Brain pericyte (primary cell): ENCODE data around the gene ALKBH1.
"Not testable (repeated sequence)": the region's sequence is repeated elsewhere in the genome, so short reads cannot be mapped to it uniquely, and the experiment has no call there.

ENCODE experiments used
- DNase-seq: peaks from one replicate; pipeline ENCODE4 v3.0.0-alpha.2; 2012; ENCODE audit warnings: low read depth, low spot score

Gene ALKBH1

DNA sequence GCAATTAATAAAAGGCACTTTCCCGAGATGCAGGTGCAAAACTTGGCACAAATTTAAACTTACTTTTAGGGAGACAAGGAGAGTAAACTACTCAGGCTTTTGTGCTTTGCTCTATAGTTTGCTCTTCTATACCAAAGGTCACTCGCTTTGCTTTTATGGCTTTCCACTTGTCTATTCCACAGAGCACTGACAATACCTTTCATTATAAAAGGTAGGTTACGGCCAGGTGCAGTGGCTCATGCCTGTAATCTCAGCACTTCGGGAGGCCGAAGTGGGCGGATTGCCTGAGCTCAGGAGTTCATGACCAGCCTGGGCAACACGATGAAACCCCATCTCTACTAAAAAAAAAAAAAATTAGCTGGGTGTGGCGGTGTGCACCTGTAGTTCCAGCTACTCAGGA lies 32.9 kb downstream of the ALKBH1 start:
- DNase-seq = no peak

GRCh38 chr14:77673193-77673592 lies 34.6 kb downstream of the ALKBH1 start:
- DNase-seq = no peak

DNA sequence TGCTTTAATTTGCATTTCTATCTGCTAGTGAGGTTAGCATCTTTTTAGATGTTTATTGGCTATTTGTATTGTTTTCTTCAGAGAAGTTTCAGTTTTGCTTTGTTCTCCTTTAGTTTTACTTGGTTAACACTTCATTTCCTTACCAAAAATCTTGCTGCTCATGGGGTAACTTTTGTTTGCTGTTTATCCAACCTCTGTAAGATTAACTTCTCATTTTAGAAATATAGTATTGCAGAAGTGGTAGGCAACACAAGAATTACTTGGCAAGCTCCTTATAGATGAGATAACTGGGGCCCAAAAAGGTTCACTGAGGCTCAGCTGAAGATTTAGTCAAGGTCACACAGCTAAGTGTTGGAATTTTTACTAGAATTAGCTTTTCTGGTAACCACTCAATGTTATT lies 40.5 kb downstream of the ALKBH1 start:
- no peak for DNase-seq

- DNase-seq = no peak
Measured at GRCh38 chr14:77663293-77663692, 44.5 kb downstream of the ALKBH1 start.

DNA sequence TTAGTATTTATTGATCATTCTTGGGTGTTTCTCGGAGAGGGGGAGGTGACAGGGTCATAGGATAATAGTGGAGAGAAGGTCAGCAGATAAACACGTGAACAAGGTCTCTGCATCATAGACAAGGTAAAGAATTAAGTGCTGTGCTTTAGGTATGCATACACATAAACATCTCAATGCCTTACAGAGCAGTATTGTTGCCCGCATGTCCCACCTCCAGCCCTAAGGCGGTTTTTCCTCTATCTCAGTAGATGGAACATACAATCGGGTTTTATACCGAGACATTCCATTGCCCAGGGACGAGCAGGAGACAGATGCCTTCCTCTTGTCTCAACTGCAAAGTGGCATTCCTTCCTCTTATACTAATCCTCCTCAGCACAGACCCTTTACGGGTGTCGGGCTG lies 46.3 kb downstream of the ALKBH1 start:
- not testable (repeated sequence) for DNase-seq

DNA sequence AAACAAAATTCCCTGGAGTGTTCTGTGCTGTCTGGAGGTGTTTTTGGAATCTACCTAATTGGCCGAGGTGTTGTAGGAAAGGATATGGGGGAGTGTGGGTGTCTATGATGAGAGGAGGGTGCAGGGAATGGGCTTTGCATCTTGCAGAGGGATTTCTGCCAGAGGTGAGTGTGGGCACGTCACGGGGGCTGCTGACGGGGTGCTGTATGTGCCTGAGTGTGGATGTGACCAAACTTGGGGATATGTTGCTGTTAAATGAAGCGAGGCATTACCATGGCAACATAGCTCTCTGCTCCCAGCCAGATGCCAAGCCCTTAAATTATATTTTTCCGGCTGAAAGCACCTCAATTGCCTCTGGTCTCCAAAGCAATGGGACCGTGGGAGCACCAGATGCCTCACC lies 47.1 kb downstream of the ALKBH1 start:
- DNase-seq = no peak

DNA sequence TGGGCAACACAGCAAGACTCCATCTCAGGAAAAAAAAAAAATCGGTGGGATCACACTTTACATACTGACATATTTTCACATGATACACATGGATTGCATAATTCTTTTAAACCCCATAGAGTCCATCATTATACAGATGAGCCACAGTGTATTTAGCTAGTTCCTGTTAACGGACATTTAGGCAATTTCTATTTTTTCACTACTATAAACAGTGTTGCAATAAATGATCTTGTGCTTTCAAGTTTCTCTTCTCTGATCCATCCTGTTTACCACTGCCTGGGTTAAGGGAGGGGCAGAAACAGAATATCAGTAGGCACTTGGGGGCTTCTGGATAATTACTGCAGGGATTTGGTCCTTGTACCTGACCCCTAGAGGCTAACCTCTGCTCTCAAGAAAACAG lies 48.0 kb downstream of the ALKBH1 start:
- DNase-seq = no peak

DNA sequence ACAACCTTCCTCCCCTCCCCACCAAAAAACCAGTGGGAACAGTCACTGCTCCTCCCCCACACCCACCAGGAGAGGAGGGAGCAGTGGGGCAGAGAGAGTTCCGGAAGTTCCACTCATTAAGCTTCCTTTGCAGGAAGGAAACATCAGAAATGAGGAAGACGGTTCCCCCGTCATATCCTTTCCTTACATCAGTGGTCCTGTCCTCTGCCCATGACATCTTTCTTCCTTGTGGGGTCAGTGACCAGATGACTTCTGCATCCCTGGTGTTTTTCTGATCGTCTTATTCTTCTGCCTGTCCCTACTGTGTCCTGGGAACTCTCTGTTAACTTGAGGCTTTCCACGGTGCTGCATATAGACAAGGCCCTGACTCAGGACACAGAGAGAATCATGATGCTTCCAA lies 50.5 kb downstream of the ALKBH1 start:
- no peak for DNase-seq

DNA sequence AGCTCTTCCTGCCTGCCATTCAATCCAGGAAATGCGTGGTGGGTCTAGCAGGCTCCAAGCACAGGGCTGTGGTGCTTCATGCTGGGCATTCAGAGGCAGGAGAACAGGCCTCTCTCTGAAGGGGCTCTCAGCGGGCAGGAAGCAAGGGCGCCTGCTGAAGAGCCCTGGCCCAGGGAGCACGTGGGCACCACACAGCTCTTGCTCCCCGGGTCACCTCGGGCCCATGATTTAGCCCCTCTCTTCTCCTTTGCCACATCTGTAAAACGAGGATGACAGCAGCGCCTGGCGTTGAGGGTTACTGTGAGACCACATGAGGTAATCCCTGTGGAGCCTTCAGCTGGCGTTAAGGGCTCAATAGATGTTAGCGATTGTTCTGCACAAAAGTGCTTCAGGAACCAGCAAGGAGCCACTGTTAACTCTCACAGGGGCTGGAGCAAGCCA lies 53.8 kb downstream of the ALKBH1 start:
- no peak for DNase-seq

DNA sequence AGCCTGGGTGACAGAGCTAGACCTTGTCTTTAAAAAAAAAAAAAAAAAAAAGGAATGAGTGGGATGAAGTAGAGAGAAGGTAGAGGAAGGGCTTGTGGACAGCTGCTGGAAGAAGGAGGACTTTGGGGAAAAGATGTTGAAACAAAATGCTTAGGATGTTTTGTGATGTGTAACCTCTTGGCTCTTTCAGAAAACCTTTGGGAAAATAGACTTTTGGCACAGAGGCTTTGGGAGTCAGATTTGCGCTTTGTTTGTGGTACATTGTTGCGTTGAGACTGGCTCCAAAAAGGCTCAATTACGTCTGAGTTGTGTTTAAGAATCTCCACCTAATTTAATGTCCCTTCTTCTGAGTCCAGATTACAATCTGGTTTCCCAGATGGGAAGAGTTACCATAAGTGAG lies 58.5 kb downstream of the ALKBH1 start:
- no peak for DNase-seq

- no peak for DNase-seq
Measured at GRCh38 chr14:77648520-77649200, 59.2 kb downstream of the ALKBH1 start.

DNA sequence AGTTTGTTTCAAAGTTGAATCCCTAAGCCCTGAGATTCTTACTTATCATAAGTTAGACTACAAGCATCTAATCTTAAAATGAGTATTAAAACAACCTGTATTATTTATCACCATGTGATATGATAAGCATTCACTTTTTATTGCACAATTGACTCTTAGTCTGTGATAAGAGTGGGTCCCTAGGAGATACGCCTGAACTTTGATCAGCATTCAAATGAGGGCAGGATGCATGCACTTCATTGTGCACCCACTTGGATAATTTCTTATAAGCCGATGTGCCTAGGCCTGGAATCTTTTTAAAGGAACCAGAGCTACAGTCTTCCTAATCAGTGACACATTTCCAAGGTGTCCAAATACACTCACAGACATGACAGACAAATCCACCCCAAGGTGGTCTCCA lies 60.0 kb downstream of the ALKBH1 start:
- DNase-seq = no peak

DNA sequence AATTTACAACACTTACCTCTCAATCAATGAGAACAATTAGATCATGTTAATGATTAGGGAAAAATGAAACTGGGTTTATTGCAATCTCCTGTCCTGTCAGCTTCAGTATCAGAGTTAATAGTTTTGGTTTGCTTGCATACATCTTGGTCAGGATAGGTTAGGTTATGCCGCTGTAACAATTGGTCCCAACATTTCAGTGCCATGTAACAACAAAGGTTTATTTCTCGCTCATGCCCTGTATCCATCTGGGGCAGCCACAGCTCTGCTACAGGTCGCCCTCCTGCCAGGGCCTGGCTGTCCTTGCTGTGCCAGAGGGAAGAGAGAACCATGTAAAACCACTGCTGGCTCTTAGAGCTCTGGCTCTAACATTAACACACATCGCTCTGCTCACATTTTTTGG lies 60.9 kb downstream of the ALKBH1 start:
- DNase-seq = no peak

DNA sequence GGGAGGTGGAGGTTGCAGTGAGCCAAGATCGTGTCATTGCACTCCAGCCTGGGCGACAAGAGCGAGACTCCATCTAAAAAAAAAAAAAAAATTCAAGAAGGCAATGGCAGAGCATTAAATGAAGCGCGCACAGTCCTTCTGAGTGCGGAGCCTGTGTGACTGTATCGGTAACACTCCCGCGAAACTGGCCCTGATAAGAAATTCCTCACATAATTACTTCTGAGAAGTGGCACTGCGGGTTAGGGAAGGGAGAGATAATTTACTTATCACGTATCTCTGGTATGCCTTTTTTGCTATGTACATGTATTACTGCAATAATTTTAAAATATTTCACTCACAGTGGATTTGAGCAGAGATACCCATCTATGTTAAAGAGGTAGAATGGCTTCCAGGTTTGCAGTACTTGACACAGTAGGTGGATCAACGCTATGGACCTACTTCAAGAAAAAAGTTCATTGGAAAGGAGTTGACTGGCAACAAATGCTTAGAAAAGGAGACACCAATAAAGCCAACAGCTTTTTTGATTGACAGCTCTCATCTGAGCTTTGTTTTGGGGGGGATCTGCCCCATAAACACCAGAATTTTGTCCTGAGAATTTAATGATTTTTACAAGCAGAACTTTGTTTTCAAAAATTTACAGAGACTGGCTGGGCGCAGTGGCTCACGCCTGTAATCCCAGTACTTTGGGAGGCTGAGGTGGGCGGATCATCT lies 62.1 kb downstream of the ALKBH1 start:
- DNase-seq = no peak

GRCh38 chr14:77642407-77642806 lies 65.4 kb downstream of the ALKBH1 start:
- DNase-seq = no peak

DNA sequence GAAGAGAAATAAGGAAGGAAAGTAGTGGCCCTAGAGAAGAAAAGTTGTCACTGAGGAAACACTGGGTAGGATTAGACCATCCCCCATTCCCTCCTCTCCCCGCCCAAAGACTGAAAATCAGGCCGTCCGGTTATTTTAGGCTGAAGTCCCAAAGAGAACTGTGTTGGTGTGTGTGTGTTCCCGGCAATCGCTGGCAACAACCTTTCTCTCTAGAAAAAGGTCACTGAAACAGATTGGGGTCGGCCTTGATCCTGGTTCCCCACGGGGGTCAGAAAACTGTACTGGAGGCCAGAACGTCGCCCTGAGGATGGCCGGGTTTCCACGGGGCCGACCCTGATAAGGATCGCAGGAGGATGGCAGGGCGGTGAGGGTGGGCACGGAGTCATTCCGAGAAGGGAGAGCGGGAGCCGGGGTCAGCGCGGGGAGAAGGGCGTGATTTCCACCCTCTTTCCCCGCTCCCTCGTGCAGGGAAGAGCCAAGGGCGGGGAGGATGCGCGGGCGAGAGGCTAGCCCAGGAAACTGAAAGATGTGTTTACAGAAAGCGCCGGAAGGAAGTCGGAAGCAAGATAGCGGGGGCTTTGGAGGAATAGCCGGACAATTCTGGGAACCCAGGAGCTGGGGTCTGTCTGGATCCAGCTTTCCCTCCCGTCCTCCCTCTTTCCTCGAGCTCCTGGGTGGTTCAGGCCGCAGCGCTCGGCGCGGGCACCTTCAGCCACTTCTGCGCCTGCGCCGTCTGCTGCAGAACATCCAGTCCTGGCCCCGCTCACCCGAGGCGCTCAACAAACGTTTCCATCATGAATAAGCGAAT lies 66.1 kb downstream of the ALKBH1 start:
- DNase-seq = no peak

- DNase-seq = no peak
Measured at GRCh38 chr14:77640756-77641533, 66.9 kb downstream of the ALKBH1 start.

GRCh38 chr14:77638771-77639171 lies 69.1 kb downstream of the ALKBH1 start:
- no peak for DNase-seq

GRCh38 chr14:77635869-77636268 lies 72.0 kb downstream of the ALKBH1 start:
- DNase-seq = not testable (repeated sequence)

GRCh38 chr14:77635466-77635865 lies 72.4 kb downstream of the ALKBH1 start:
- not testable (repeated sequence) for DNase-seq

DNA sequence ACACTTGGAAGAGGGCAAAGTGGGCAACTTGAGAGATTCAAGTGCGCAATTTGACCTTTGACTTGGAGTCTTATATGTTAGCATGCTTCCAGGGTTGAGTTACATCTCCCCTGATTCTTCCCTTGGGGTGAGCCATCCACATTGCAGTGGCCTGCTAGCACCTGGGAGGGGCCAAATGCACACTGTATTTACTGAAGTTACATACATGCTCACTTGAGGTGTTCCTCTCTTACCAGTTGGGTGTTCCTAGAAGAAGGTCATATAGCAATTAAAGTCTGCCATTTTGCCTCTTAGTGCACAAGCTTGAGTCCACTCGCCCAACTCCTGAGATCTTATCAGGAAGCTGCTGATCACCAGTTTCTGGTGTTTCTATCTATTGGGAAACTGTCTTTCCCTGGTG lies 77.7 kb downstream of the ALKBH1 start:
- DNase-seq = no peak

DNA sequence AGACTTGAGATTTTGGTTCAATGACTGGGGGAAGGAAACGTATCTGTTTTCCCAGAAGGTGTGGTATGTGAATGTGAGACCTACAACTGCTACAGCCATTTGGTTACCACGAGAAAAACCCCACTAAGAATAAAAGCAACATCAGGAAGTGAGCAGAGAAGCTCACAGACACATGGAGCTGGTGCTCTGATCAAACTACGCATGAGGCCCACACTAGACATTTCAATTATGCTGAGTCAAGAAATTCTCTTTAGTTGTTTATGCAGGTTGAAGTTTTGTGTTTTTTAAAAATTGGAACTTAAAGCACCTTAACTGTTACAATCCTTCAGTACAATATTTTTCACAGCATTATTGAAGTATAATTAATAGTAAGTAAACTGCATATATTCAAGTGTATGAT lies 82.5 kb downstream of the ALKBH1 start:
- no peak for DNase-seq
